Bronchial epithelial cell (primary cell): ENCODE results near the gene CACNG1. TPM values are rescaled to one million over a fixed set of nuclear protein-coding genes. Genes with fewer than 3 reads are reported as not detected.
"Not testable (repeated sequence)": the region's sequence is repeated elsewhere in the genome, so short reads cannot be mapped to it uniquely, and the experiment has no call there.

Experiments used
- DNase-seq: peaks from one replicate; pipeline ENCODE4 v3.0.0-alpha.2; 2010; ENCODE audit warnings: low read depth
- FAIRE-seq: peaks from 2 replicates; lab custom pipeline; 2011; peaks lifted over from hg19 to GRCh38; lab: Jason Lieb, UNC
- H3K27me3 ChIP-seq: 2 replicates; pipeline ENCODE4 v1.5.1; 2011; ENCODE audit warnings: low read length; ENCODE audit not compliant: control insufficient read depth, insufficient read depth
- H3K36me3 ChIP-seq: 2 replicates; pipeline ENCODE4 v1.5.1; 2011; ENCODE audit warnings: low read length; ENCODE audit not compliant: control insufficient read depth, insufficient read depth
- H3K4me3 ChIP-seq: 2 replicates; pipeline ENCODE4 v1.5.1; 2011; ENCODE audit warnings: mild to moderate bottlenecking, low read depth, low read length, control low read depth
- CTCF ChIP-seq: IDR thresholded peaks from 2 replicates; pipeline ENCODE4 v1.5.1; 2011; ENCODE audit warnings: mild to moderate bottlenecking, moderate library complexity, low read length, control low read depth, inconsistent platforms; ENCODE audit not compliant: insufficient read depth, severe bottlenecking
- total RNA-seq: library from RNA; depleted of rRNA; stranded (reverse); fragments of >200 nt; gene quantifications from 2 replicates; pipeline ENCODE4 v1.2.1, GENCODE V29; 2014

The CACNG1 gene
- total RNA-seq, 1 donor from 2014 or later = not detected

GRCh38 chr17:67082107-67082506, 37.8 kb downstream of the CACNG1 start:
- Histone ChIP-seq H3K36me3 (peaks cover 10% of the 10 kb centered on the region), H3K4me3 (no peak overlapping the region), H3K27me3 (no peaks in the 10 kb centered on the region)
- DNase-seq (no peak), FAIRE-seq (no peak)
- TF ChIP-seq CTCF = no peak

GRCh38 chr17:67085406-67085805, 41.1 kb downstream of the CACNG1 start:
- FAIRE-seq = no peak
- Histone ChIP-seq H3K4me3 (no peak overlapping the region), H3K27me3 (no peaks in the 10 kb centered on the region), H3K36me3 (peaks cover 5% of the 10 kb centered on the region)
- no peak for DNase-seq
- TF ChIP-seq CTCF = no peak

DNA sequence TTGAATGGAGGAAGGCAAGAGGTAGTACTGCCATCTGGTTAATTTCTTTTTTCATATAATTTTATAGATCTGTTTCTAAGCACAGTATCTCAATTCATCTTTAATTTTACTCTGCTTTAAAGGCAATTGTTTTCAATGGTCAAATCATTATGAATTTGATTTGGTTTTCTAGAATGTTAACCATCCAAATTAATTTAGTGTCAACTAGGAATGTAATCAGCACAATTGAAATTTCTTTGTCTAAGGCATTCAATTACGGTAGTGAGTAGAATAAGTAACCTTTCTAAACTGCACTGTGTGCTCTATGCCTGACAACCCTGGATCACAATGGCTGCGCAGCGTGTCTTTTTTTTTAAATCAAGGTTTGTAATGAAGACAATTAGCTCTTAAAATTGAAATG, 44.3 kb downstream of the CACNG1 start:
- Histone ChIP-seq H3K27me3 (no peaks in the 10 kb centered on the region), H3K4me3 (no peak overlapping the region), H3K36me3 (peaks cover 5% of the 10 kb centered on the region)
- FAIRE-seq (no peak), DNase-seq (no peak)
- no peak for TF ChIP-seq CTCF

GRCh38 chr17:67090341-67090740, 46.0 kb downstream of the CACNG1 start:
- no peaks in the 10 kb centered on the region for H3K27me3 ChIP-seq
- no peak for TF ChIP-seq CTCF
- H3K4me3 ChIP-seq = no peak overlapping the region
- peaks cover 4% of the 10 kb centered on the region for H3K36me3 ChIP-seq
- DNase-seq = no peak
- no peak for FAIRE-seq

DNA sequence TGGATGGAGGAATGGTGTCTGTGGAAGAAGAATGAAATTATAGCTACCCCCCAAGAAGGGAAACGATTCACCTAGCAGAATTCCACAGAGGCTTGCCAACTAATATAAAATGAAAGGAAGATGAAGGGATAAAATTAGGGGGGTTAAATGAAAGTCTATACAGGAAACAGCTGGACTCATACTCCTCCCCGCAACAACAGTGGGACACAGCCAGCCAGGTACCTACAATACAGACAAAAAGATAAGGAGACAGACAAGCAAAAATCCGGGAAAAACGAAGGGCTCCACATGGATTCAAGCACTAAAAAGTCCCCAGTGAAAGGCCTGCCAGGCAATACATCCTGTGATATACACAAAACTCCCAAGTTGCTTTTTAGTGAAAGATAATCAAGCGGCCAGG, 47.9 kb downstream of the CACNG1 start:
- FAIRE-seq (no peak), DNase-seq (no peak)
- Histone ChIP-seq H3K36me3 (no peaks in the 10 kb centered on the region), H3K27me3 (no peaks in the 10 kb centered on the region), H3K4me3 (no peak overlapping the region)
- no peak for TF ChIP-seq CTCF

DNA sequence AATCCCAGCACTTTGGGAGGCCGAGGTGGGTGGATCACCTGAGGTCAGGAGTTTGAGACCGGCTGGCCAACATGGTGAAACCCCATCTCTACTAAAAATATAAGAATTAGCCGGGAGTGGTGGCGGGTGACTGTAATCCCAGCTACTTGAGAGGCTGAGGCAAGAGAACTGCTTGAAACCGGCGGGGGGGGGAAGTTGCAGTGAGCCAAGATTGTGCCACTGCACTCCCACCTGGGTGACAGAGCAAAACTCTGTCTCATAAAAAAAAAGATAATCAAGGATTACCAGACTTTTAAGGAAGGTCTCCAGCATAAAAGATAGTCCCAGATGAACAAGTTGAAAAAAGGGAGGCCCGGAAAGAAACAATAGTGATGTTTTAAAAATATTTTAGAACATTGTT, 48.4 kb downstream of the CACNG1 start:
- FAIRE-seq, DNase-seq, H3K36me3 ChIP-seq, H3K27me3 ChIP-seq, H3K4me3 ChIP-seq: not testable (repeated sequence)
